ENCODE data around the gene C11orf91. TPM values are rescaled to one million over a fixed set of nuclear protein-coding genes. Genes with fewer than 3 reads are reported as not detected.

The C11orf91 gene
- total RNA-seq, 1 donor from 2014 or later, result 0.50 TPM

- Mint-ChIP-seq H3K27me3 (ENCODE audit: low read depth) (no peaks in the 10 kb centered on the region), H3K4me1 (ENCODE audit: low read depth) (peaks cover 59% of the 10 kb centered on the region), H3K4me3 (ENCODE audit: unreplicated experiment) (no peak overlapping the region), H3K27ac (ENCODE audit: unreplicated experiment) (peak overlapping the region; percentile 41), H3K36me3 (ENCODE audit: low read depth) (peaks cover 28% of the 10 kb centered on the region), H3K9me3 (ENCODE audit: low read depth) (no peaks in the 10 kb centered on the region)
- TF ChIP-seq CTCF (IDR thresholded peaks at IDR 0.05), result no peak
- DNase-seq (ENCODE audit: low spot score), result no peak
Observed at GRCh38 chr11:33719587-33719986, 19.0 kb upstream of the C11orf91 start.

GRCh38 chr11:33718440-33718839, 17.8 kb upstream of the C11orf91 start:
- no peak overlapping the region for H3K27ac Mint-ChIP-seq (ENCODE audit: unreplicated experiment)
- peaks cover 48% of the 10 kb centered on the region for H3K4me1 Mint-ChIP-seq (ENCODE audit: low read depth)
- H3K36me3 Mint-ChIP-seq (ENCODE audit: low read depth), result peaks cover 33% of the 10 kb centered on the region
- DNase-seq (ENCODE audit: low spot score), result no peak
- no peak overlapping the region for H3K4me3 Mint-ChIP-seq (ENCODE audit: unreplicated experiment)
- H3K27me3 Mint-ChIP-seq (ENCODE audit: low read depth), result no peaks in the 10 kb centered on the region
- no peaks in the 10 kb centered on the region for H3K9me3 Mint-ChIP-seq (ENCODE audit: low read depth)
- no peak for TF ChIP-seq CTCF (IDR thresholded peaks at IDR 0.05)

GRCh38 chr11:33716243-33716642, 15.6 kb upstream of the C11orf91 start:
- Mint-ChIP-seq H3K27me3 (ENCODE audit: low read depth) (no peaks in the 10 kb centered on the region), H3K4me1 (ENCODE audit: low read depth) (peaks cover 29% of the 10 kb centered on the region), H3K9me3 (ENCODE audit: low read depth) (no peaks in the 10 kb centered on the region), H3K4me3 (ENCODE audit: unreplicated experiment) (no peak overlapping the region), H3K36me3 (ENCODE audit: low read depth) (peaks cover 32% of the 10 kb centered on the region), H3K27ac (ENCODE audit: unreplicated experiment) (no peak overlapping the region)
- peak; percentile 74 for TF ChIP-seq CTCF (IDR thresholded peaks at IDR 0.05)
- no peak for DNase-seq (ENCODE audit: low spot score)

GRCh38 chr11:33713856-33714398, 13.3 kb upstream of the C11orf91 start:
- Mint-ChIP-seq H3K27ac (ENCODE audit: unreplicated experiment) (no peak overlapping the region), H3K4me1 (ENCODE audit: low read depth) (peaks cover 19% of the 10 kb centered on the region), H3K36me3 (ENCODE audit: low read depth) (peaks cover 32% of the 10 kb centered on the region), H3K9me3 (ENCODE audit: low read depth) (no peaks in the 10 kb centered on the region), H3K27me3 (ENCODE audit: low read depth) (no peaks in the 10 kb centered on the region), H3K4me3 (ENCODE audit: unreplicated experiment) (no peak overlapping the region)
- DNase-seq (ENCODE audit: low spot score), result no peak
- no peak for TF ChIP-seq CTCF (IDR thresholded peaks at IDR 0.05)

GRCh38 chr11:33713151-33713855, 12.7 kb upstream of the C11orf91 start:
- TF ChIP-seq CTCF (IDR thresholded peaks at IDR 0.05), result no peak
- Mint-ChIP-seq H3K4me3 (ENCODE audit: unreplicated experiment) (no peak overlapping the region), H3K4me1 (ENCODE audit: low read depth) (peaks cover 20% of the 10 kb centered on the region), H3K36me3 (ENCODE audit: low read depth) (peaks cover 34% of the 10 kb centered on the region), H3K27me3 (ENCODE audit: low read depth) (no peaks in the 10 kb centered on the region), H3K27ac (ENCODE audit: unreplicated experiment) (no peak overlapping the region), H3K9me3 (ENCODE audit: low read depth) (no peaks in the 10 kb centered on the region)
- DNase-seq (ENCODE audit: low spot score), result no peak
